Measurements from ENCODE around the gene TBC1D8. TPM values are rescaled to one million over a fixed set of nuclear protein-coding genes. Genes with fewer than 3 reads are reported as not detected.

TBC1D8 gene
- total RNA-seq, 4 donors from 2014 or later = 16.7 to 44.0 (median 19.7) TPM

GRCh38 chr2:100976645-100977391, 174.4 kb downstream of the TBC1D8 start:
- H3K9me3 ChIP-seq = no peaks in the 10 kb centered on the region
- no peak overlapping the region for H3K4me3 ChIP-seq
- intact Hi-C loops (cut with DNase I; ENCODE audit: low total_unique reads) = no loop called here
- H3K36me3 ChIP-seq = no peaks in the 10 kb centered on the region
- no peaks in the 10 kb centered on the region for H3K27me3 ChIP-seq
- no peak for DNase-seq
- TF ChIP-seq CTCF (IDR thresholded peaks at IDR 0.05) (no peak), POLR2A (IDR thresholded peaks at IDR 0.05) (no peak)
- no peaks in the 10 kb centered on the region for H3K4me1 ChIP-seq
- H3K27ac ChIP-seq = no peak overlapping the region

- Histone ChIP-seq H3K27ac (no peak overlapping the region), H3K4me3 (no peak overlapping the region), H3K9me3 (no peaks in the 10 kb centered on the region), H3K36me3 (no peaks in the 10 kb centered on the region), H3K4me1 (no peaks in the 10 kb centered on the region), H3K27me3 (no peaks in the 10 kb centered on the region)
- no peak for DNase-seq
- intact Hi-C loops (cut with DNase I; ENCODE audit: low total_unique reads) = no loop called here
- TF ChIP-seq POLR2A (IDR thresholded peaks at IDR 0.05) (no peak), CTCF (IDR thresholded peaks at IDR 0.05) (no peak)
These were observed 175.1 kb downstream of the TBC1D8 start for GRCh38 chr2:100976061-100976460.

GRCh38 chr2:100975521-100975785, 175.7 kb downstream of the TBC1D8 start:
- no peaks in the 10 kb centered on the region for H3K36me3 ChIP-seq
- intact Hi-C loops (cut with DNase I; ENCODE audit: low total_unique reads) = no loop called here
- H3K4me3 ChIP-seq = no peak overlapping the region
- no peak overlapping the region for H3K27ac ChIP-seq
- H3K27me3 ChIP-seq = no peaks in the 10 kb centered on the region
- H3K4me1 ChIP-seq = no peaks in the 10 kb centered on the region
- TF ChIP-seq POLR2A (IDR thresholded peaks at IDR 0.05) (no peak), CTCF (IDR thresholded peaks at IDR 0.05) (no peak)
- no peaks in the 10 kb centered on the region for H3K9me3 ChIP-seq
- DNase-seq = no peak

DNA sequence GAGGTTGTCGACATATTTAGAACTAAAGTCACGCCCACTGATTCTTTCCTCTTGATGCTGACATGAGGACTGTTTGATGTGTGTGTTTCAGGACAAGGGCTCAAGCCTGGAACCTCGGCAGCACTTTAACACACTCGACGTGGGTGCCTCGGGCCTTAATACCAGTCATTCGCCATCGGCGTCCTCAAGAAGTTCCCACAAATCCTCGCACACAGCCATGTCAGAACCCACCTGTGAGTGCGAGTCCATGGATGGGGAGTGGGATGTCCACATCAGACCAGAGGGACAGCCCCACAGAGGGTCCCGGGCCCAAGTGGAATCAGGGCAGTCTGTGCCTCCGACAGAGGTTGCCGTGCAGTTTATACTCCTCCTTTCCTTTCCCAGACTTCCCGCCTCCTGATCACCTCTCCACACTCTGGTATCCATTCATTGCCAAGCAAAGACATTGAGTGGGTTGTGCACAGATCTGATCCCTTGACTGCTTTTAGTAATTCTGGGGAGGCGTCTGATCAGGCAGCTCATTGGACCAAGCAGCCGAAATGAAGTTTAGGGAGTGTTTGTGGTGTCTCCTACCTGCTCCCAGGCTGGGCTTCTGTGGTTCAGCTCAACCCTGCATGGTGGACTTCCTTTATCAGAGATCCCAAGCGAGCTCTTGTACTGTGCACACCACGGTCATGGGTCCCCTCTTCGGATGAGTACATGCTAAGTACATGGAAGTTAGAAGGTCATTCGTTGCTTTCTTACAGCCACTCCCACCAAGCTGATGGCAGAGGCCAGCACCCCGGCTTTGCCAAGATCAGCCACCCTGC, 176.3 kb downstream of the TBC1D8 start:
- no peak for DNase-seq
- TF ChIP-seq CTCF (IDR thresholded peaks at IDR 0.05) (no peak), POLR2A (IDR thresholded peaks at IDR 0.05) (no peak)
- intact Hi-C loops (cut with DNase I; ENCODE audit: low total_unique reads) = no loop called here
- Histone ChIP-seq H3K27me3 (no peaks in the 10 kb centered on the region), H3K9me3 (no peaks in the 10 kb centered on the region), H3K4me3 (no peak overlapping the region), H3K36me3 (no peaks in the 10 kb centered on the region), H3K27ac (no peak overlapping the region), H3K4me1 (no peaks in the 10 kb centered on the region)

DNA sequence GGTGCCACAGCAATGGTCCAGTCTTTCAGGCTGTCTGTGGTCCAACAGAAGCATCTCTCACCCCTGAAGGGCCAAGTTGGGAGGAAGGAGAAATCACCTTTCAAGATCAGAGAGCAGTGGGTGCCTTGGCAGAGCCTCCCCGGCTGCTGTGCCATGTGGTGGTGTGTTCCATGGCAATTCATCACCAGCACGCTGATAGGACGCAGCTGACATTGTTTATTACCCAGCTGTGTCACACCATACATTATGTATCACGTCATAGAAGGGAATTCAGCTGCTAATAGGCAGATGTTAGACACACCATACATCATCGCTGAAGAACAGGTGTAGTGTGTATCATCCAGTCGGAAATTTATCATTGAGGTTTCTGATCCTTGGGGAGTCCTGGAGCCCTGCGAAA, 178.7 kb downstream of the TBC1D8 start:
- TF ChIP-seq CTCF (IDR thresholded peaks at IDR 0.05) (no peak), POLR2A (IDR thresholded peaks at IDR 0.05) (no peak)
- no peaks in the 10 kb centered on the region for H3K27me3 ChIP-seq
- no peaks in the 10 kb centered on the region for H3K4me1 ChIP-seq
- no peak overlapping the region for H3K27ac ChIP-seq
- DNase-seq = no peak
- no peaks in the 10 kb centered on the region for H3K36me3 ChIP-seq
- intact Hi-C loops (cut with DNase I; ENCODE audit: low total_unique reads) = no loop called here
- no peaks in the 10 kb centered on the region for H3K9me3 ChIP-seq
- H3K4me3 ChIP-seq = no peak overlapping the region
